ENCODE data around the gene RMI2.
A peak's percentile ranks its signal among the peaks of the same experiment; 100 is the strongest.

The RMI2 gene

GRCh38 chr16:11302977-11303376 lies 42.3 kb upstream of the RMI2 start:
- DNase-seq (ENCODE audit: low read depth in 1 of 2, low spot score in 1 of 2), result no peak
- no peak overlapping the region for H3K4me3 ChIP-seq (replicated peaks; ENCODE audit: insufficient read depth, low read length)
- no peak overlapping the region for H3K27ac ChIP-seq (replicated peaks)
- TF ChIP-seq REST (IDR thresholded peaks at IDR 0.05; ENCODE audit: insufficient replicate concordance, low read depth) (no peak), SPI1 (IDR thresholded peaks at IDR 0.05; ENCODE audit: borderline replicate concordance, low read depth) (no peak), GABPA (IDR thresholded peaks at IDR 0.05; ENCODE audit: low read depth) (no peak), POLR2AphosphoS5 (IDR thresholded peaks at IDR 0.05; ENCODE audit: low read depth) (no peak), CTCF (IDR thresholded peaks at IDR 0.05; ENCODE audit: insufficient read depth, low read length) (no peak)
- H3K27me3 ChIP-seq (ENCODE audit: insufficient read depth, poor library complexity, severe bottlenecking), result no peaks in the 10 kb centered on the region

- no peak for TF ChIP-seq SPI1 (IDR thresholded peaks at IDR 0.05; ENCODE audit: borderline replicate concordance, low read depth)
- no peak for TF ChIP-seq REST (IDR thresholded peaks at IDR 0.05; ENCODE audit: insufficient replicate concordance, low read depth)
- TF ChIP-seq GABPA (IDR thresholded peaks at IDR 0.05; ENCODE audit: low read depth), result no peak
- no peak for TF ChIP-seq POLR2AphosphoS5 (IDR thresholded peaks at IDR 0.05; ENCODE audit: low read depth)
- TF ChIP-seq CTCF (IDR thresholded peaks at IDR 0.05; ENCODE audit: insufficient read depth, low read length), result no peak
- H3K27me3 ChIP-seq (ENCODE audit: insufficient read depth, poor library complexity, severe bottlenecking), result no peaks in the 10 kb centered on the region
- H3K4me3 ChIP-seq (replicated peaks; ENCODE audit: insufficient read depth, low read length), result no peak overlapping the region
- DNase-seq (ENCODE audit: low read depth in 1 of 2, low spot score in 1 of 2), result no peak
- no peak overlapping the region for H3K27ac ChIP-seq (replicated peaks)
Observed at GRCh38 chr16:11303405-11304138, 41.7 kb upstream of the RMI2 start.

- Histone ChIP-seq H3K4me3 (replicated peaks; ENCODE audit: insufficient read depth, low read length) (no peak overlapping the region), H3K27ac (replicated peaks) (peak overlapping the region; percentile 91), H3K27me3 (ENCODE audit: insufficient read depth, poor library complexity, severe bottlenecking) (no peaks in the 10 kb centered on the region)
- no peak for DNase-seq (ENCODE audit: low read depth in 1 of 2, low spot score in 1 of 2)
- no peak for TF ChIP-seq GABPA (IDR thresholded peaks at IDR 0.05; ENCODE audit: low read depth)
- TF ChIP-seq CTCF (IDR thresholded peaks at IDR 0.05; ENCODE audit: insufficient read depth, low read length), result no peak
- no peak for TF ChIP-seq SPI1 (IDR thresholded peaks at IDR 0.05; ENCODE audit: borderline replicate concordance, low read depth)
- TF ChIP-seq REST (IDR thresholded peaks at IDR 0.05; ENCODE audit: insufficient replicate concordance, low read depth), result no peak
- TF ChIP-seq POLR2AphosphoS5 (IDR thresholded peaks at IDR 0.05; ENCODE audit: low read depth), result no peak
Observed at GRCh38 chr16:11306381-11306780, 38.9 kb upstream of the RMI2 start.

All from HL-60 (cell line).